ENCODE measurements around the gene TCF4. TPM values are rescaled to one million over a fixed set of nuclear protein-coding genes. Genes with fewer than 3 reads are reported as not detected.

TCF4 gene
- total and polyA plus RNA-seq, 10 donors, result 14.6 to 200 (median 153) TPM

- Histone ChIP-seq H3K36me3 (peaks cover 0 to 4% (median under 1%) of the 10 kb centered on the region in 6 donors), H3K4me3 (no peak overlapping the region), H3K4me1 (peaks cover 6 to 23% (median 11%) of the 10 kb centered on the region in 6 donors), H3K9me3 (no peaks in the 10 kb centered on the region), H3K27ac (no peak overlapping the region), H3K27me3 (replicated peaks in 1 of 7) (no peaks in the 10 kb centered on the region)
- intact Hi-C loops (cut with DNase I; ENCODE audit: low total_unique reads), result loop anchor here (10.0 kb wide), 1 partner anchor 565 kb away; no protein-coding TSS in a partner anchor
- WGBS, 5 donors, result 83 to 96% (median 89%) methylated on average over 3 of the region's 3 CpGs
- DNase-seq, result no peak
- no peak for TF ChIP-seq POLR2A (IDR thresholded peaks at IDR 0.05)
- TF ChIP-seq CTCF (IDR thresholded peaks at IDR 0.05 in 8 of 11, conservative IDR thresholded peaks at IDR 0.05 in 3 of 11), result no peak
Observed at GRCh38 chr18:55219823-55220222, 368.2 kb downstream of the TCF4 start.

- no peak overlapping the region for H3K27ac ChIP-seq
Observed at GRCh38 chr18:55219059-55219458, 368.9 kb downstream of the TCF4 start.

GRCh38 chr18:55214969-55215368, 373.0 kb downstream of the TCF4 start:
- no peak for TF ChIP-seq POLR2A (IDR thresholded peaks at IDR 0.05)
- no peak for TF ChIP-seq CTCF (IDR thresholded peaks at IDR 0.05 in 8 of 11, conservative IDR thresholded peaks at IDR 0.05 in 3 of 11)
- TF ChIP-seq POLR2AphosphoS5 (IDR thresholded peaks at IDR 0.05), result no peak
- intact Hi-C loops (cut with DNase I; ENCODE audit: low total_unique reads), result no loop called here
- WGBS, 5 donors, result 91 to 98% (median 94%) methylated on average over 5 of the region's 5 CpGs
- Histone ChIP-seq H3K9me3 (no peaks in the 10 kb centered on the region), H3K4me1 (peaks cover 0 to 4% (median under 1%) of the 10 kb centered on the region in 6 donors), H3K4me3 (no peak overlapping the region), H3K27me3 (replicated peaks in 1 of 7) (no peaks in the 10 kb centered on the region), H3K27ac (no peak overlapping the region), H3K36me3 (no peaks in the 10 kb centered on the region)
- DNase-seq, result no peak

More at GRCh38 chr18:55219059-55219458, 368.9 kb downstream of the TCF4 start:
- H3K9me3 ChIP-seq, result no peaks in the 10 kb centered on the region
- intact Hi-C loops (cut with DNase I; ENCODE audit: low total_unique reads), result no loop called here
- H3K4me3 ChIP-seq, result no peak overlapping the region
- H3K27me3 ChIP-seq (replicated peaks in 1 of 7), result no peaks in the 10 kb centered on the region
- no peaks in the 10 kb centered on the region for H3K36me3 ChIP-seq
- H3K4me1 ChIP-seq, result peaks cover 6 to 23% (median 11%) of the 10 kb centered on the region in 6 donors
- 62 to 87% (median 82%) methylated on average over 3 of the region's 3 CpGs for WGBS, 5 donors
- TF ChIP-seq POLR2A (IDR thresholded peaks at IDR 0.05), result no peak
- TF ChIP-seq POLR2AphosphoS5 (IDR thresholded peaks at IDR 0.05), result no peak
- no peak for TF ChIP-seq CTCF (IDR thresholded peaks at IDR 0.05 in 8 of 11, conservative IDR thresholded peaks at IDR 0.05 in 3 of 11)
- no peak for DNase-seq

- no peaks in the 10 kb centered on the region for H3K36me3 ChIP-seq
- WGBS, 5 donors, result 82 to 91% (median 90%) methylated on average over 2 of the region's 2 CpGs
- H3K9me3 ChIP-seq, result no peaks in the 10 kb centered on the region
- no peak for DNase-seq
- TF ChIP-seq CTCF (IDR thresholded peaks at IDR 0.05 in 8 of 11, conservative IDR thresholded peaks at IDR 0.05 in 3 of 11), result no peak
- TF ChIP-seq POLR2AphosphoS5 (IDR thresholded peaks at IDR 0.05), result no peak
- TF ChIP-seq POLR2A (IDR thresholded peaks at IDR 0.05), result no peak
- H3K27me3 ChIP-seq (replicated peaks in 1 of 7), result no peaks in the 10 kb centered on the region
- H3K4me3 ChIP-seq, result no peak overlapping the region
- H3K4me1 ChIP-seq, result no peaks in the 10 kb centered on the region
- H3K27ac ChIP-seq, result no peak overlapping the region
- intact Hi-C loops (cut with DNase I; ENCODE audit: low total_unique reads), result no loop called here
Observed at GRCh38 chr18:55214534-55214933, 373.5 kb downstream of the TCF4 start.

Measured in spleen (tissue), 11 donors.